HG02623 (cell line): ENCODE measurements around the gene TLE4.

ENCODE experiments used
- ATAC-seq: cut with Tn5 transposase; IDR thresholded peaks from one replicate; pipeline ENCODE4 v1.9.1; 2021; ENCODE audit warnings: moderate library complexity; ENCODE audit not compliant: unreplicated experiment

Gene TLE4

GRCh38 chr9:79765466-79765865 is 193.7 kb downstream of the TLE4 start:
- no peak for ATAC-seq

- no peak for ATAC-seq
These were observed 194.3 kb downstream of the TLE4 start for GRCh38 chr9:79766091-79766490.

- ATAC-seq = no peak
These were observed 196.4 kb downstream of the TLE4 start for GRCh38 chr9:79768194-79768593.

- ATAC-seq = no peak
These were observed 197.9 kb downstream of the TLE4 start for GRCh38 chr9:79769476-79770275.

- ATAC-seq = no peak
These were observed 202.6 kb downstream of the TLE4 start for GRCh38 chr9:79774356-79774755.
